Measurements from ENCODE around the gene FAM20A.

Gene FAM20A

GRCh38 chr17:68542698-68543463, 58.3 kb downstream of the FAM20A start:
- Histone ChIP-seq H2AFZ (ENCODE audit: low read length) (no peak overlapping the region), H4K20me1 (ENCODE audit: insufficient read depth, low read length) (no peaks in the 10 kb centered on the region), H3F3A (ENCODE audit: insufficient read depth, low read length) (no peaks in the 10 kb centered on the region), H3K9ac (ENCODE audit: low read length) (no peak overlapping the region), H3K4me3 (ENCODE audit: low read depth, low read length, poor library complexity, severe bottlenecking) (no peak overlapping the region), H3K79me2 (ENCODE audit: insufficient read depth, low read length) (no peaks in the 10 kb centered on the region), H3K4me2 (ENCODE audit: low read length) (no peak overlapping the region), H3K36me3 (ENCODE audit: insufficient read depth, low read length) (peaks cover 10% of the 10 kb centered on the region; the same call in 1 of the 2 replicates), H3K9me2 (ENCODE audit: low read depth, low read length) (no peaks in the 10 kb centered on the region), H3K9me3 (ENCODE audit: low read length) (no peaks in the 10 kb centered on the region), H3K4me1 (ENCODE audit: insufficient read depth, low read length, severe bottlenecking) (peaks cover 14% of the 10 kb centered on the region), H3K27me3 (ENCODE audit: insufficient read depth, low read length) (no peaks in the 10 kb centered on the region), H3K27ac (ENCODE audit: low read depth, low read length, poor library complexity, severe bottlenecking) (no peak overlapping the region)
- TF ChIP-seq EZH2 (IDR thresholded peaks at IDR 0.05; ENCODE audit: borderline replicate concordance, low read length) (no peak), CTCF (IDR thresholded peaks at IDR 0.05; ENCODE audit: low read length) (no peak)

GRCh38 chr17:68541816-68542215, 59.4 kb downstream of the FAM20A start:
- no peaks in the 10 kb centered on the region for H4K20me1 ChIP-seq (ENCODE audit: insufficient read depth, low read length)
- H3K79me2 ChIP-seq (ENCODE audit: insufficient read depth, low read length), result no peaks in the 10 kb centered on the region
- TF ChIP-seq EZH2 (IDR thresholded peaks at IDR 0.05; ENCODE audit: borderline replicate concordance, low read length), result no peak
- no peak for TF ChIP-seq CTCF (IDR thresholded peaks at IDR 0.05; ENCODE audit: low read length)
- H3K4me1 ChIP-seq (ENCODE audit: insufficient read depth, low read length, severe bottlenecking), result peaks cover 14% of the 10 kb centered on the region
- H3K27ac ChIP-seq (ENCODE audit: low read depth, low read length, poor library complexity, severe bottlenecking), result no peak overlapping the region
- H3K4me3 ChIP-seq (ENCODE audit: low read depth, low read length, poor library complexity, severe bottlenecking), result no peak overlapping the region
- H2AFZ ChIP-seq (ENCODE audit: low read length), result no peak overlapping the region
- no peaks in the 10 kb centered on the region for H3F3A ChIP-seq (ENCODE audit: insufficient read depth, low read length)
- no peaks in the 10 kb centered on the region for H3K9me3 ChIP-seq (ENCODE audit: low read length)
- H3K27me3 ChIP-seq (ENCODE audit: insufficient read depth, low read length), result no peaks in the 10 kb centered on the region
- H3K9ac ChIP-seq (ENCODE audit: low read length), result no peak overlapping the region
- peaks cover 20% of the 10 kb centered on the region; the same call in 1 of the 2 replicates for H3K36me3 ChIP-seq (ENCODE audit: insufficient read depth, low read length)
- H3K4me2 ChIP-seq (ENCODE audit: low read length), result no peak overlapping the region
- H3K9me2 ChIP-seq (ENCODE audit: low read depth, low read length), result no peaks in the 10 kb centered on the region

GRCh38 chr17:68540981-68541380, 60.2 kb downstream of the FAM20A start:
- H3K4me1 ChIP-seq (ENCODE audit: insufficient read depth, low read length, severe bottlenecking), result peaks cover 14% of the 10 kb centered on the region
- H3K36me3 ChIP-seq (ENCODE audit: insufficient read depth, low read length), result peaks cover 28% of the 10 kb centered on the region; the same call in 1 of the 2 replicates
- H3K79me2 ChIP-seq (ENCODE audit: insufficient read depth, low read length), result no peaks in the 10 kb centered on the region
- no peak overlapping the region for H3K4me2 ChIP-seq (ENCODE audit: low read length)
- no peaks in the 10 kb centered on the region for H3K27me3 ChIP-seq (ENCODE audit: insufficient read depth, low read length)
- H3K9me3 ChIP-seq (ENCODE audit: low read length), result no peaks in the 10 kb centered on the region
- no peak overlapping the region for H2AFZ ChIP-seq (ENCODE audit: low read length)
- no peaks in the 10 kb centered on the region for H3K9me2 ChIP-seq (ENCODE audit: low read depth, low read length)
- H3K9ac ChIP-seq (ENCODE audit: low read length), result no peak overlapping the region
- no peak for TF ChIP-seq CTCF (IDR thresholded peaks at IDR 0.05; ENCODE audit: low read length)
- TF ChIP-seq EZH2 (IDR thresholded peaks at IDR 0.05; ENCODE audit: borderline replicate concordance, low read length), result no peak
- H4K20me1 ChIP-seq (ENCODE audit: insufficient read depth, low read length), result no peaks in the 10 kb centered on the region
- no peaks in the 10 kb centered on the region for H3F3A ChIP-seq (ENCODE audit: insufficient read depth, low read length)
- H3K27ac ChIP-seq (ENCODE audit: low read depth, low read length, poor library complexity, severe bottlenecking), result no peak overlapping the region
- no peak overlapping the region for H3K4me3 ChIP-seq (ENCODE audit: low read depth, low read length, poor library complexity, severe bottlenecking)

All from OCI-LY1 (cell line).